Hepatocyte (in vitro differentiated cells): Measurements from ENCODE around the gene ANAPC7. TPM values are rescaled to one million over a fixed set of nuclear protein-coding genes. Genes with fewer than 3 reads are reported as not detected.
"Not testable (repeated sequence)": the region's sequence is repeated elsewhere in the genome, so short reads cannot be mapped to it uniquely, and the experiment has no call there.

ENCODE experiments used
- DNase-seq: peaks from one replicate; pipeline ENCODE4 v3.0.0-alpha.2; 2016; ENCODE audit warnings: low spot score
- H2AFZ ChIP-seq: fragments of 200-600 bp; sonication (generic); 2 replicates; pipeline ENCODE4 v1.6.0; 2016; ENCODE audit warnings: antibody characterized with exemption, mild to moderate bottlenecking
- H3K27ac ChIP-seq: fragments of 200-600 bp; sonication (generic); 2 replicates; pipeline ENCODE4 v1.5.1; 2016; ENCODE audit warnings: mild to moderate bottlenecking
- H3K27me3 ChIP-seq: fragments of 200-600 bp; sonication (generic); 2 replicates; pipeline ENCODE4 v1.6.1; 2016
- H3K36me3 ChIP-seq: fragments of 200-600 bp; sonication (generic); replicated peaks from 2 replicates; pipeline ENCODE4 v1.5.1; 2016; ENCODE audit warnings: low read depth; ENCODE audit not compliant: insufficient read depth
- H3K4me1 ChIP-seq: fragments of 200-600 bp; sonication (generic); 2 replicates; pipeline ENCODE4 v1.5.1; 2016; ENCODE audit warnings: mild to moderate bottlenecking, moderate library complexity; ENCODE audit not compliant: insufficient read depth
- H3K4me2 ChIP-seq: fragments of 200-600 bp; sonication (generic); 2 replicates; pipeline ENCODE4 v1.6.0; 2016
- H3K4me3 ChIP-seq: fragments of 200-600 bp; sonication (generic); 2 replicates; pipeline ENCODE4 v1.5.1; 2016; ENCODE audit warnings: mild to moderate bottlenecking
- H3K79me2 ChIP-seq: fragments of 200-600 bp; sonication (generic); 2 replicates; pipeline ENCODE4 v1.6.0; 2017; ENCODE audit warnings: mild to moderate bottlenecking
- H3K9me2 ChIP-seq: fragments of 200-600 bp; sonication (generic); replicated peaks from 2 replicates; pipeline ENCODE4 v1.6.0; 2017; ENCODE audit warnings: mild to moderate bottlenecking; ENCODE audit not compliant: insufficient read depth
- H3K9me3 ChIP-seq: fragments of 200-600 bp; sonication (generic); 2 replicates; pipeline ENCODE4 v1.5.1; 2016; ENCODE audit warnings: low read depth, mild to moderate bottlenecking
- H4K20me1 ChIP-seq: fragments of 200-600 bp; sonication (generic); 2 replicates; pipeline ENCODE4 v1.6.0; 2016; ENCODE audit warnings: mild to moderate bottlenecking; ENCODE audit not compliant: insufficient read depth, poor library complexity, severe bottlenecking
- CTCF ChIP-seq: fragments of 200-600 bp; sonication (generic); IDR thresholded peaks from 2 replicates; pipeline ENCODE4 v1.5.1; 2016; ENCODE audit warnings: antibody characterized with exemption, mild to moderate bottlenecking; ENCODE audit not compliant: poor library complexity
- EZH2 ChIP-seq: fragments of 200-600 bp; sonication (generic); IDR thresholded peaks from 2 replicates; pipeline ENCODE4 v1.6.1; 2016; ENCODE audit warnings: antibody characterized with exemption, mild to moderate bottlenecking, borderline replicate concordance
- EZH2phosphoT487 ChIP-seq: fragments of 200-600 bp; sonication (generic); IDR thresholded peaks from one replicate; pipeline ENCODE4 v1.6.1; 2018; ENCODE audit warnings: antibody characterized with exemption, mild to moderate bottlenecking, low read depth, moderate library complexity; ENCODE audit not compliant: unreplicated experiment, severe bottlenecking
- WGBS: methylation state at CpG from one replicate; pipeline ENCODE4 v1.1.6; 2016; ENCODE audit warnings: low lambda C conversion rate; ENCODE audit errors: missing lambda C conversion rate; 5-methylcytosine and 5-hydroxymethylcytosine counted together
- polyA plus RNA-seq: library from polyadenylated mRNA; unstranded; fragments of >200 nt; fragmentation: Nextera tagmentation; extraction: Ambion mirVana; gene quantifications from 2 replicates; pipeline ENCODE4 v1.2.1, GENCODE V29; 2016
- total RNA-seq: library from RNA; depleted of rRNA; stranded (reverse); fragments of >200 nt; gene quantifications from 2 replicates; pipeline ENCODE4 v1.2.3, GENCODE V29; 2014

The ANAPC7 gene
- total and polyA plus RNA-seq, 2 experiments from 2014 or later: 28.3 to 35.7 TPM

GRCh38 chr12:110361216-110361615 lies 42.3 kb downstream of the ANAPC7 start:
- no peak for DNase-seq
- WGBS: 97% methylated on average over 1 of the region's 1 CpG
- no peaks in the 10 kb centered on the region for H3K9me3 ChIP-seq
- TF ChIP-seq CTCF: no peak
- no peak for TF ChIP-seq EZH2phosphoT487
- no peak for TF ChIP-seq EZH2
- no peaks in the 10 kb centered on the region for H3K9me2 ChIP-seq
- H3K4me3 ChIP-seq: no peak overlapping the region
- no peak overlapping the region for H3K4me2 ChIP-seq
- no peaks in the 10 kb centered on the region for H4K20me1 ChIP-seq
- no peak overlapping the region for H2AFZ ChIP-seq
- H3K27me3 ChIP-seq: no peaks in the 10 kb centered on the region
- H3K36me3 ChIP-seq: no peaks in the 10 kb centered on the region
- H3K27ac ChIP-seq: no peak overlapping the region
- H3K79me2 ChIP-seq: no peaks in the 10 kb centered on the region
- no peaks in the 10 kb centered on the region for H3K4me1 ChIP-seq

GRCh38 chr12:110358384-110359097 lies 45.0 kb downstream of the ANAPC7 start:
- H3K27ac ChIP-seq, H3K9me2 ChIP-seq, H3K79me2 ChIP-seq, H3K36me3 ChIP-seq, DNase-seq, H3K4me2 ChIP-seq, H4K20me1 ChIP-seq, H3K27me3 ChIP-seq, H3K9me3 ChIP-seq, H3K4me3 ChIP-seq, H2AFZ ChIP-seq, H3K4me1 ChIP-seq: not testable (repeated sequence)
- TF ChIP-seq CTCF: peak; percentile 5
- WGBS: 86% methylated on average over 8 of the region's 8 CpGs

- Histone ChIP-seq H3K9me3 (no peaks in the 10 kb centered on the region), H3K4me2 (no peak overlapping the region), H3K27ac (no peak overlapping the region), H3K27me3 (no peaks in the 10 kb centered on the region), H3K9me2 (no peaks in the 10 kb centered on the region), H2AFZ (no peak overlapping the region), H3K4me1 (no peaks in the 10 kb centered on the region), H3K79me2 (no peaks in the 10 kb centered on the region), H3K4me3 (no peak overlapping the region), H3K36me3 (no peaks in the 10 kb centered on the region), H4K20me1 (no peaks in the 10 kb centered on the region)
- no peak for DNase-seq
- 36% methylated on average over 3 of the region's 3 CpGs for WGBS
- no peak for TF ChIP-seq EZH2phosphoT487
- peak; percentile 26 for TF ChIP-seq CTCF
Observed at GRCh38 chr12:110355073-110355472, 48.4 kb downstream of the ANAPC7 start.
